ENCODE data around the gene SBF2.

GRCh38 chr11:9758637-9759518 is 535.1 kb downstream of the SBF2 start:
- no peak for TF ChIP-seq CTCF (IDR thresholded peaks at IDR 0.05; ENCODE audit: insufficient read depth, low read length, poor library complexity, severe bottlenecking)
- TF ChIP-seq EZH2phosphoT487 (conservative IDR thresholded peaks at IDR 0.05; ENCODE audit: low read length), result no peak

All from SU-DHL-6 (cell line).